K562 (cell line): ENCODE data around the gene CRYBA1. TPM values are rescaled to one million over a fixed set of nuclear protein-coding genes. Genes with fewer than 3 reads are reported as not detected.
"Not testable (repeated sequence)": the region's sequence is repeated elsewhere in the genome, so short reads cannot be mapped to it uniquely, and the experiment has no call there.

Experiments
- ATAC-seq: fragments of 200-7000 bp; cut with Tn5 transposase; 3 replicates; pipeline ENCODE4 v1.9.1; 2020; ENCODE audit warnings: moderate library complexity
- BruUV-seq: library from RNA; stranded (reverse); fragments of 400-500 nt; replicated peaks from 2 replicates; lab custom pipeline; 2021; lab: Mats Ljungman, UMichigan
- CTCF ChIA-PET: fragments of 300-600 bp; formaldehyde crosslinking; extraction: SDS; loops from one replicate; lab custom pipeline; 2021; ENCODE audit warnings: low intra/inter-chr PET ratio; lab: Yijun Ruan, JAX
- POLR2A ChIA-PET: fragments of 300-600, 350-650 bp; sonication (Branson Sonifier 250); formaldehyde crosslinking; extraction: SDS; loops from one replicate; lab custom pipeline; 2021; ENCODE audit warnings: antibody characterized with exemption, inconsistent platforms; lab: Yijun Ruan, JAX
- DNase-seq, 4 experiments: peaks; one replicate each; pipeline versions ENCODE4 v3.0.0 to v3.0.0-alpha.2; 2011 to 2018; ENCODE audit warnings: low spot score in 3 of 4, mixed read lengths in 3 of 4; ENCODE audit errors: extremely low read depth in 1 of 4
- FAIRE-seq: peaks from 2 replicates; lab custom pipeline; 2011; peaks lifted over from hg19 to GRCh38; lab: Jason Lieb, UNC
- H2AFZ ChIP-seq: 2 replicates; pipeline ENCODE4 v1.6.0; 2011; ENCODE audit warnings: low read depth, low read length, control low read depth, inconsistent platforms
- H3K27ac ChIP-seq: fragments of 200-600 bp; 3 replicates; pipeline ENCODE4 v1.8.0; 2011; ENCODE audit warnings: low read depth, mild to moderate bottlenecking, control low read depth, inconsistent platforms, low read length, moderate library complexity, mixed read lengths; ENCODE audit errors: extremely low read depth
- H3K27me3 ChIP-seq, 2 experiments: fragments of 300-600 bp in 1 of 2; 2 replicates in 1 of 2; 3 replicates in 1 of 2; pipeline versions ENCODE4 v1.6.0 to v1.8.0; 2011; ENCODE audit warnings: inconsistent platforms in 2 of 2, low read length in 2 of 2, mild to moderate bottlenecking in 1 of 2, mixed read lengths in 1 of 2, moderate library complexity in 1 of 2; ENCODE audit not compliant: control insufficient read depth in 2 of 2, insufficient read depth in 2 of 2
- H3K36me3 ChIP-seq: fragments of 300-600 bp; 3 replicates; pipeline ENCODE4 v1.8.0; 2011; ENCODE audit warnings: mild to moderate bottlenecking, low read length, inconsistent platforms; ENCODE audit not compliant: control insufficient read depth, insufficient read depth
- H3K4me1 ChIP-seq, 2 experiments: fragments of 200-600 bp in 1 of 2; replicated peaks in 1 of 2; 2 replicates in 1 of 2; 3 replicates in 1 of 2; pipeline versions ENCODE4 v1.5.1 to v1.8.0; 2011; ENCODE audit warnings: inconsistent platforms in 2 of 2, low read length in 2 of 2, mild to moderate bottlenecking in 1 of 2, mixed read lengths in 1 of 2, moderate library complexity in 1 of 2; ENCODE audit not compliant: control insufficient read depth in 2 of 2, insufficient read depth in 2 of 2
- H3K4me2 ChIP-seq: 2 replicates; pipeline ENCODE4 v1.6.1; 2011; ENCODE audit warnings: low read length, control low read depth, inconsistent platforms, mixed read lengths; ENCODE audit not compliant: insufficient read depth
- H3K4me3 ChIP-seq: fragments of 200-600 bp; sonication (generic), shearing (Covaris generic); 2 replicates; pipeline ENCODE4 v1.5.1; 2016; ENCODE audit warnings: control low read depth, inconsistent platforms
- H3K79me2 ChIP-seq: fragments of 200-600 bp; 3 replicates; pipeline ENCODE4 v1.8.0; 2011; ENCODE audit warnings: low read length, inconsistent platforms; ENCODE audit not compliant: control insufficient read depth, insufficient read depth
- H3K9ac ChIP-seq, 2 experiments: 2 replicates each; pipeline versions ENCODE4 v1.6.0 to v1.6.1; 2011; ENCODE audit warnings: low read depth in 2 of 2, low read length in 2 of 2, control low read depth in 1 of 2, inconsistent platforms in 1 of 2, mild to moderate bottlenecking in 1 of 2, mixed read lengths in 1 of 2; ENCODE audit not compliant: insufficient read depth in 1 of 2
- H3K9me1 ChIP-seq: one replicate; pipeline ENCODE4 v1.6.0; 2011; ENCODE audit warnings: inconsistent platforms, mild to moderate bottlenecking, low read length, moderate library complexity; ENCODE audit not compliant: control insufficient read depth, insufficient read depth
- H3K9me3 ChIP-seq: replicated peaks from 2 replicates; pipeline ENCODE4 v1.5.1; 2011; ENCODE audit warnings: low read depth, low read length, inconsistent platforms; ENCODE audit not compliant: control insufficient read depth, insufficient read depth
- H4K20me1 ChIP-seq: replicated peaks from 2 replicates; pipeline ENCODE4 v1.6.1; 2011; ENCODE audit warnings: low read length, inconsistent platforms, mixed read lengths; ENCODE audit not compliant: control insufficient read depth, insufficient read depth
- ATF1 ChIP-seq, 2 experiments: fragments of 450-650 bp in 1 of 2; IDR thresholded peaks; 2 replicates each; pipeline ENCODE4 v1.6.1; 2016; ENCODE audit warnings: missing compliant biosample characterization in 1 of 2, missing genetic modification characterization in 1 of 2
- CBFA2T3 ChIP-seq: fragments of 450-650 bp; IDR thresholded peaks from 2 replicates; pipeline ENCODE4 v1.6.1; 2017
- CTCF ChIP-seq, 3 experiments: IDR thresholded peaks in 2 of 3; conservative IDR thresholded peaks in 1 of 3; 2 replicates each; pipeline ENCODE4 v1.5.1; 2011 to 2012; ENCODE audit warnings: low read length in 3 of 3, mild to moderate bottlenecking in 3 of 3, control low read depth in 2 of 3, improper control_type of control experiment in 1 of 3, inconsistent platforms in 1 of 3, low read depth in 1 of 3, mixed read lengths in 1 of 3, moderate library complexity in 1 of 3; ENCODE audit not compliant: insufficient read depth in 2 of 3
- KDM1A ChIP-seq, 2 experiments: fragments of 450-650 bp; IDR thresholded peaks; 2 replicates each; pipeline ENCODE4 v1.6.1; 2016; ENCODE audit warnings: mild to moderate bottlenecking in 2 of 2
- MEIS2 ChIP-seq: fragments of 450-650 bp; IDR thresholded peaks from 2 replicates; pipeline ENCODE4 v1.6.1; 2014; ENCODE audit warnings: mild to moderate bottlenecking; ENCODE audit not compliant: partially characterized antibody
- NRF1 ChIP-seq, 2 experiments: fragments of 450-650 bp; IDR thresholded peaks in 1 of 2; conservative IDR thresholded peaks in 1 of 2; 2 replicates each; pipeline ENCODE4 v1.6.1; 2014; ENCODE audit warnings: mild to moderate bottlenecking in 2 of 2
- RBFOX2 ChIP-seq: fragments of 200-400 bp; formaldehyde crosslinking; IDR thresholded peaks from 2 replicates; pipeline ENCODE4 v1.6.1; 2017; ENCODE audit warnings: low read depth, mild to moderate bottlenecking, low read length, moderate library complexity
- REST ChIP-seq, 2 experiments: fragments of 450-650 bp; formaldehyde crosslinking in 1 of 2; IDR thresholded peaks; 2 replicates each; pipeline versions ENCODE4 v1.4.0 to v1.6.1; 2014 to 2020; ENCODE audit warnings: mild to moderate bottlenecking in 2 of 2, borderline replicate concordance in 1 of 2, low read depth in 1 of 2
- SMAD4 ChIP-seq: fragments of 250-450 bp; sonication (Bioruptor Pico); conservative IDR thresholded peaks from 2 replicates; pipeline ENCODE4 v1.8.0; 2021; ENCODE audit warnings: inconsistent platforms, mild to moderate bottlenecking, moderate library complexity
- WGBS: fragments of 100-300 bp; shearing (Covaris generic); methylation state at CpG from one replicate; pipeline ENCODE4 v1.1.6; 2016; ENCODE audit warnings: low coverage, mixed read lengths; ENCODE audit not compliant: insufficient coverage; ENCODE audit errors: missing lambda C conversion rate; 5-methylcytosine and 5-hydroxymethylcytosine counted together
- in situ Hi-C: fragments of 300-500 bp; cut with MboI; formaldehyde crosslinking; loops from 4 replicates; pipeline ENCODE4 v1.15.0; 2018; ENCODE audit warnings: inconsistent platforms, mixed read lengths
- intact Hi-C: fragments of 100-400 bp; cut with micrococcal nuclease; formaldehyde crosslinking; loops from 2 replicates; pipeline ENCODE4 v1.14.2; 2022
- polyA plus RNA-seq, 8 experiments: library from polyadenylated mRNA; depleted of rRNA in 4 of 8; stranded (reverse) in 5 of 8; unstranded in 3 of 8; fragments of >200 nt; fragmentation: Nextera tagmentation in 2 of 8; fragmentation: Illumina TruSeq in 1 of 8; extraction: Ambion mirVana in 2 of 8; extraction: Trizol in 1 of 8; gene quantifications; 2 replicates each; pipeline versions ENCODE4 v1.2.1 to v1.2.3, GENCODE V29; 2011 to 2014; ENCODE audit warnings: inconsistent platforms in 1 of 8, missing spikeins in 1 of 8
- total RNA-seq, 7 experiments: library from RNA; depleted of rRNA in 6 of 7; stranded (reverse); fragments of >200 nt in 6 of 7; fragmentation: Illumina TruSeq in 2 of 7; extraction: Trizol in 2 of 7; gene quantifications; 2 replicates each; pipeline versions ENCODE4 v1.2.1 to v1.2.3, GENCODE V29; 2011 to 2021; ENCODE audit warnings: low replicate concordance in 1 of 7

The CRYBA1 gene
- total and polyA plus RNA-seq, 9 of the 15 experiments (the other 6 are each of a cell fraction or from before 2014, with no cell fraction given): not detected

GRCh38 chr17:29204068-29204804 is 42.4 kb upstream of the CRYBA1 start:
- CTCF ChIA-PET: interaction anchor here (0.9 kb wide), 1 partner anchor 56 kb away, joined by 3 read pairs; no protein-coding TSS in a partner anchor
- peak in 2 of 4 experiments; percentile 38 to 68 for DNase-seq
- ATAC-seq: peak; percentile 97
- WGBS: 7% methylated on average over 16 of the region's 16 CpGs
- H2AFZ ChIP-seq: peak overlapping the region; percentile 63; the same call in 1 of the 2 replicates
- H3K9me1 ChIP-seq; H3K79me2 ChIP-seq; H3K27ac ChIP-seq; H3K4me1 ChIP-seq; H3K4me3 ChIP-seq; H4K20me1 ChIP-seq; intact Hi-C loops; H3K9me3 ChIP-seq; BruUV-seq; H3K36me3 ChIP-seq; H3K27me3 ChIP-seq; in situ Hi-C loops; TF ChIP-seq ATF1 (CRISPR knock-in tag; IDR thresholded peaks at IDR 0.05); REST (CRISPR knock-in tag; IDR thresholded peaks at IDR 0.05; ENCODE audit: low read depth): not testable (repeated sequence)
- FAIRE-seq: peak; percentile 32
- POLR2A ChIA-PET: interaction anchor here (0.6 to 2.2 kb wide), 8 partner anchors 10 to 254 kb away, joined by 3 to 9 read pairs (median 4); no protein-coding TSS in a partner anchor
- H3K9ac ChIP-seq: peak overlapping the region in 1 of 2 experiments; percentile 35; a peak in 1 of 4 replicates
- peak overlapping the region; percentile 18; the same call in 1 of the 2 replicates for H3K4me2 ChIP-seq
- TF ChIP-seq CBFA2T3 (0 out of 2 replicates have a peak, but pooled peaks have one; percentile 8), SMAD4 (peak; percentile 57), MEIS2 (peak; percentile 8), NRF1 (conservative IDR thresholded peaks at IDR 0.05 in 1 of 2, IDR thresholded peaks at IDR 0.05 in 1 of 2) (peak; percentile 28 to 40; a peak in 3 of 4 replicates), ATF1 (tag; IDR thresholded peaks at IDR 0.05) (0 out of 2 replicates have a peak, but pooled peaks have one; percentile 9), CTCF (IDR thresholded peaks at IDR 0.05 in 2 of 3, conservative IDR thresholded peaks at IDR 0.05 in 1 of 3; ENCODE audit: insufficient read depth in 2 of 3, low read depth in 1 of 3, low read length in 3 of 3) (peak; percentile 20 to 40 (median 28); a peak in 2 of 6 replicates), KDM1A (IDR thresholded peaks at IDR 0.05) (peak in 1 of 2 experiments; percentile 17; a peak in 1 of 4 replicates), RBFOX2 (0 out of 2 replicates have a peak, but pooled peaks have one; percentile 26), REST (IDR thresholded peaks at IDR 0.05; ENCODE audit: borderline replicate concordance) (peak; percentile 12; the same call in 1 of the 2 replicates)
